Measurements from ENCODE around the gene HSPB8. TPM values are rescaled to one million over a fixed set of nuclear protein-coding genes. Genes with fewer than 3 reads are reported as not detected.

HSPB8 gene
- total RNA-seq, 1 experiment from 2014 or later: 6.7 TPM

- ATAC-seq (no peak), DNase-seq (ENCODE audit: low spot score) (no peak)
- no peaks in the 10 kb centered on the region; the same call in 1 of the 2 replicates for H3K27me3 Mint-ChIP-seq (ENCODE audit: low read depth)
- CTCF ChIA-PET: no interaction called here
- no peak overlapping the region for H3K27ac Mint-ChIP-seq
- no peaks in the 10 kb centered on the region for H3K36me3 Mint-ChIP-seq
- POLR2A ChIA-PET: no interaction called here
- H3K9me3 Mint-ChIP-seq: no peaks in the 10 kb centered on the region
- TF ChIP-seq FOXJ3 (CRISPR knock-in tag; IDR thresholded peaks at IDR 0.05; ENCODE audit: borderline replicate concordance): no peak
- TF ChIP-seq KAT7 (CRISPR knock-in tag; IDR thresholded peaks at IDR 0.05; ENCODE audit: borderline replicate concordance): no peak
- TF ChIP-seq TEAD1 (CRISPR knock-in tag; IDR thresholded peaks at IDR 0.05): no peak
- no peak for TF ChIP-seq GRHL2 (CRISPR knock-in tag; IDR thresholded peaks at IDR 0.05; ENCODE audit: insufficient replicate concordance, severe bottlenecking)
- TF ChIP-seq NR1H2 (CRISPR knock-in tag; IDR thresholded peaks at IDR 0.05): no peak
- no peak for TF ChIP-seq ATF2 (CRISPR knock-in tag; IDR thresholded peaks at IDR 0.05; ENCODE audit: borderline replicate concordance, low read depth)
- no peak for TF ChIP-seq IRF1 (CRISPR knock-in tag; IDR thresholded peaks at IDR 0.05)
- TF ChIP-seq USF2 (CRISPR knock-in tag; IDR thresholded peaks at IDR 0.05): no peak
- TF ChIP-seq ZMAT4 (CRISPR knock-in tag; IDR thresholded peaks at IDR 0.05): no peak
- no peak for TF ChIP-seq ZNF416 (CRISPR knock-in tag; IDR thresholded peaks at IDR 0.05)
- no peak for TF ChIP-seq ZBTB43 (CRISPR knock-in tag; IDR thresholded peaks at IDR 0.05)
- no peak for TF ChIP-seq ATF1 (CRISPR knock-in tag; IDR thresholded peaks at IDR 0.05)
- no peak for TF ChIP-seq E2F5 (CRISPR knock-in tag; IDR thresholded peaks at IDR 0.05)
- no peak for TF ChIP-seq HMGA2 (CRISPR knock-in tag; IDR thresholded peaks at IDR 0.05)
- H3K4me1 Mint-ChIP-seq: peaks cover 4% of the 10 kb centered on the region
- no peak overlapping the region for H3K4me3 Mint-ChIP-seq
Observed at GRCh38 chr12:119195256-119195655, 16.5 kb downstream of the HSPB8 start.

GRCh38 chr12:119198440-119198839, 19.7 kb downstream of the HSPB8 start:
- Mint-ChIP-seq H3K27me3 (ENCODE audit: low read depth) (no peaks in the 10 kb centered on the region; the same call in 1 of the 2 replicates), H3K36me3 (no peaks in the 10 kb centered on the region), H3K9me3 (no peaks in the 10 kb centered on the region), H3K27ac (no peak overlapping the region), H3K4me1 (peaks cover 31% of the 10 kb centered on the region), H3K4me3 (no peak overlapping the region)
- POLR2A ChIA-PET: no interaction called here
- ATAC-seq (no peak), DNase-seq (ENCODE audit: low spot score) (no peak)
- CTCF ChIA-PET: no interaction called here
- TF ChIP-seq NR2C2 (CRISPR knock-in tag; IDR thresholded peaks at IDR 0.05) (no peak), ELF4 (CRISPR knock-in tag; IDR thresholded peaks at IDR 0.05; ENCODE audit: low read depth) (no peak), ZNF512 (CRISPR knock-in tag; IDR thresholded peaks at IDR 0.05; ENCODE audit: borderline replicate concordance) (no peak), ZNF232 (CRISPR knock-in tag; IDR thresholded peaks at IDR 0.05) (no peak), RORB (CRISPR knock-in tag; IDR thresholded peaks at IDR 0.05) (no peak), EMX1 (CRISPR knock-in tag; IDR thresholded peaks at IDR 0.05) (no peak), ATF1 (CRISPR knock-in tag; IDR thresholded peaks at IDR 0.05) (no peak), IRF2 (CRISPR knock-in tag; IDR thresholded peaks at IDR 0.05; ENCODE audit: borderline replicate concordance, low read depth) (no peak), NFATC4 (CRISPR knock-in tag; IDR thresholded peaks at IDR 0.05) (no peak), FOXJ3 (CRISPR knock-in tag; IDR thresholded peaks at IDR 0.05; ENCODE audit: borderline replicate concordance) (no peak), MAX (CRISPR knock-in tag; IDR thresholded peaks at IDR 0.05) (no peak), CREB1 (CRISPR knock-in tag; IDR thresholded peaks at IDR 0.05) (no peak), RELA (CRISPR knock-in tag; IDR thresholded peaks at IDR 0.05; ENCODE audit: borderline replicate concordance) (no peak), JAZF1 (CRISPR knock-in tag; IDR thresholded peaks at IDR 0.05) (no peak), PRRX2 (CRISPR knock-in tag; IDR thresholded peaks at IDR 0.05) (no peak), USF2 (CRISPR knock-in tag; IDR thresholded peaks at IDR 0.05) (no peak), ZNF121 (CRISPR knock-in tag; IDR thresholded peaks at IDR 0.05) (no peak), FOXP1 (CRISPR knock-in tag; IDR thresholded peaks at IDR 0.05; ENCODE audit: borderline replicate concordance) (no peak), ZBTB21 (CRISPR knock-in tag; IDR thresholded peaks at IDR 0.05; ENCODE audit: borderline replicate concordance) (no peak)

All from WTC11 (cell line).